HUES64 (cell line): Measurements from ENCODE around the gene GIGYF1.
A peak's percentile ranks its signal among the peaks of the same experiment; 100 is the strongest.
"Not testable (repeated sequence)": the region's sequence is repeated elsewhere in the genome, so short reads cannot be mapped to it uniquely, and the experiment has no call there.

ENCODE experiments used
- H3K27ac ChIP-seq: 2 replicates; pipeline ENCODE4 v1.7.0; 2013; ENCODE audit warnings: low read depth, low read length, inconsistent platforms
- H3K27me3 ChIP-seq: 2 replicates; pipeline ENCODE4 v1.6.1; 2013; ENCODE audit warnings: mild to moderate bottlenecking, low read length; ENCODE audit not compliant: insufficient read depth
- H3K36me3 ChIP-seq: 2 replicates; pipeline ENCODE4 v1.6.1; 2013; ENCODE audit warnings: mild to moderate bottlenecking, low read length; ENCODE audit not compliant: insufficient read depth
- H3K4me1 ChIP-seq: 2 replicates; pipeline ENCODE4 v1.6.1; 2013; ENCODE audit warnings: mild to moderate bottlenecking, low read length, moderate library complexity; ENCODE audit not compliant: insufficient read depth
- H3K4me3 ChIP-seq: 2 replicates; pipeline ENCODE4 v1.5.1; 2013; ENCODE audit warnings: mild to moderate bottlenecking, low read length, moderate library complexity
- H3K9ac ChIP-seq: 2 replicates; pipeline ENCODE4 v1.6.1; 2013; ENCODE audit warnings: mild to moderate bottlenecking, low read depth, low read length
- H3K9me3 ChIP-seq: 2 replicates; pipeline ENCODE4 v1.6.1; 2013; ENCODE audit warnings: low read depth, low read length; ENCODE audit not compliant: insufficient read depth
- WGBS: fragments of 150-250, 120-280 bp; methylation state at CpG from one replicate; pipeline ENCODE4 v1.1.7; 2013; ENCODE audit warnings: missing lambda C conversion rate; 5-methylcytosine and 5-hydroxymethylcytosine counted together

Gene GIGYF1

GRCh38 chr7:100668069-100668449 is 26.0 kb downstream of the GIGYF1 start:
- no peak overlapping the region for H3K4me3 ChIP-seq
- H3K4me1 ChIP-seq, result no peaks in the 10 kb centered on the region
- peaks cover 6% of the 10 kb centered on the region; the same call in 1 of the 2 replicates for H3K27me3 ChIP-seq
- no peak overlapping the region for H3K9ac ChIP-seq
- H3K9me3 ChIP-seq, result no peaks in the 10 kb centered on the region
- no peaks in the 10 kb centered on the region for H3K36me3 ChIP-seq
- WGBS, result 98% methylated on average over 2 of the region's 2 CpGs
- no peak overlapping the region for H3K27ac ChIP-seq

DNA sequence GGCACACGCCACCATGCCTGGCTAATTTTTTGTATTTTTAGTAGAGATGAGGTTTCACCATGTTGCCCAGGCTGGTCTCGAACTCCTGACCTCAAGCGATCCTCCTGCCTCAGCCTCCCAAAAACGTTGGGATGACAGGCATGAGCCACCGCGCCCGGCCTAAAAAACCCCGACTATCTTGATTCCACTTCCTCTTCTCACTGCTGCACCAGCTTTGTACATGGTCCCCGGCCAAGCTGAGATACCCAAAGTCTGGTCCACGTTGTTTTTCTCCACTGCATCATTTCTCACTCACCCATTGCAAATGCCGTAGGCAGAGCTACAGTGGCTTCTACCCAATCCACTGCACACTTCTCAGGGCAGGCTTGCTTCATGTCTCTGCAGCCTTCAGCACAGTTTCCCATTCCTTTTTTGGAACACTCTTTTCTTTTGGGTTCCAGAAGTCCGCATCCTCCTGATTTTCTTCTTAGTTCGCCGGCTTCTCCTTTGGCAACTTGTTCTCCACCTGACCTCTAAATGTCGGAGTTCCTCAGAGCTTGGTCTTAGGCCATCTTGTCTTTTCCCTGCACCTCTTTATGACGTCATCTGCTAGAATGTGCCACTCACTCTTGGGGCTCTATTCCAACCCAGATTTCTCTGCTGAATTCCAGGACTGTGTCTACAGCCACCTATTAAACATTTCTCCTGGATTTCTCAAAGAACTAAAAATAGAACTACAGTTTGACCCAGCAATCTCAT is 26.6 kb downstream of the GIGYF1 start:
- no peaks in the 10 kb centered on the region for H3K9me3 ChIP-seq
- no peak overlapping the region for H3K9ac ChIP-seq
- H3K4me3 ChIP-seq, result no peak overlapping the region
- peaks cover 6% of the 10 kb centered on the region; the same call in 1 of the 2 replicates for H3K27me3 ChIP-seq
- no peaks in the 10 kb centered on the region for H3K36me3 ChIP-seq
- H3K27ac ChIP-seq, result no peak overlapping the region
- WGBS, result 89% methylated on average over 16 of the region's 16 CpGs
- no peaks in the 10 kb centered on the region for H3K4me1 ChIP-seq

DNA sequence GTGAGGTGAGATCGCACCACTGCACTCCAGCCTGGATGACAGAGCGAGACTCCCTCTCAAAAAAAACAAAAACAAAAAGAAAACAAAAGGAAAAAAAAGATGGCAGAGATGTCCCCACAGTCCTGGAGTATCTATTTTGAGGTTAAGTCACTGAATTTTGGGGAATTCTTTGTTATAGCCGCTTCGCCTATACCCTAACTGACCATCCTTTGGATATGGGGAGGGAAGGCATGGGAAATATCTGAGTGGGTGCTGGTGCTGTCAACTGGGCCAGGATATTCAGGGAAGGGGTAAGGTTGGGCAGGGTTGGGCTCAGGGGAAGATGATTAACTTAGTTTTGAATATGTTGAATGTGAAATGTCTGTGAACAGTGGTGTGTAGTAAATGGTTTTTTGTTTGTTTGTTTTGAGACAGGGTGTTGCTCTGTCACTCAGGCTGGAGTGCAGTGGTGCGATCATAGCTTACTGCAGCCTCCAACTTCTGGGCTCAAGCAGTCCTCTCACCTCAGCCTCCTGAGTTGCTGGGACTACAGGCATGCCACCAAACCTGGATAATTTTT is 28.8 kb downstream of the GIGYF1 start:
- Histone ChIP-seq H3K4me3 (no peak overlapping the region), H3K27ac (no peak overlapping the region), H3K36me3 (no peaks in the 10 kb centered on the region), H3K9me3 (no peaks in the 10 kb centered on the region), H3K4me1 (no peaks in the 10 kb centered on the region), H3K27me3 (no peaks in the 10 kb centered on the region), H3K9ac (no peak overlapping the region)
- 96% methylated on average over 3 of the region's 5 CpGs for WGBS

DNA sequence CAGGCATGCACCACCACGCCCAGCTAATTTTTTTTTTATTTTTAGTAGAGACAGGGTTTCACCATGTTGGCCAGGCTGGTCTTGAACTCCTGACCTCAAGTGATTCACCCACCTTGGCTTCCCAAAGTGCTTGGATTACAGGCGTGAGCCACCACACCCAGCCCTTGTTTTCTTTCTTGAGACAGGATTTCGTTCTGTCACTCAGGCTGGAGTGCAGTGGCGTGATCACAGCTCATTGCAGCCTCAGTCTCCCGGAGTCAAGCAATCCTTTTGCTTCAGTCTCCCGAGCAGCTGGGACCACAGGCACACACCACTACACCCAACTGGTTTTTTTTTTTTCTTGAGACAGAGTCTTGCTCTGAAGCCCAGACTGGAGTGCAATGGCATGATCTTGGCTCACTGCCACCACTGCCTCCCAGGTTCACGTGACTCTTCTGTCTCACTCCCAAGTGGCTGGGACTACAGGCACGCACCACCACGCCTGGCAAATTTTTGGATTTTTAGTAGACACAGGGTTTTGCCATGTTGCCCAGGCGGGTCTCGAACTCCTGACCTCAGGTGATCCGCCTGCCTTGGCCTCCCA is 31.8 kb downstream of the GIGYF1 start:
- H3K36me3 ChIP-seq, H3K9me3 ChIP-seq, H3K9ac ChIP-seq, H3K27ac ChIP-seq, H3K27me3 ChIP-seq, H3K4me1 ChIP-seq, H3K4me3 ChIP-seq: not testable (repeated sequence)
- WGBS, result 91% methylated on average over 12 of the region's 12 CpGs

- Histone ChIP-seq H3K27me3 (peaks cover 34% of the 10 kb centered on the region), H3K9ac (no peak within 1 kb of the TSS), H3K4me1 (no peaks in the 10 kb centered on the region), H3K9me3 (no peaks in the 10 kb centered on the region), H3K4me3 (peak within 1 kb of the TSS; percentile 39), H3K27ac (no peak within 1 kb of the TSS), H3K36me3 (no peaks in the 10 kb centered on the region)
- 8% methylated on average over 63 of the region's 63 CpGs for WGBS
Observed at GRCh38 chr7:100655908-100656674, 38.0 kb downstream of the GIGYF1 start, which contains the start of gene ACTL6B. TSS of gene ACTL6B (minus strand) at chr7:100656448. CDS start at chr7:100656354, 94 bp downstream.

- 60% methylated on average over 22 of the region's 25 CpGs for WGBS
- H3K9ac ChIP-seq, result no peak overlapping the region
- no peaks in the 10 kb centered on the region for H3K36me3 ChIP-seq
- no peaks in the 10 kb centered on the region for H3K9me3 ChIP-seq
- H3K4me3 ChIP-seq, result peak overlapping the region; percentile 39; the same call in 1 of the 2 replicates
- peaks cover 34% of the 10 kb centered on the region for H3K27me3 ChIP-seq
- H3K4me1 ChIP-seq, result no peaks in the 10 kb centered on the region
- H3K27ac ChIP-seq, result no peak overlapping the region
Observed at GRCh38 chr7:100654908-100655831, 38.9 kb downstream of the GIGYF1 start.

- no peak overlapping the region for H3K4me3 ChIP-seq
- no peaks in the 10 kb centered on the region for H3K9me3 ChIP-seq
- WGBS, result 86% methylated on average over 15 of the region's 15 CpGs
- no peaks in the 10 kb centered on the region for H3K36me3 ChIP-seq
- no peak overlapping the region for H3K27ac ChIP-seq
- H3K4me1 ChIP-seq, result peaks cover 5% of the 10 kb centered on the region
- H3K27me3 ChIP-seq, result peaks cover 10% of the 10 kb centered on the region
- no peak overlapping the region for H3K9ac ChIP-seq
Observed at GRCh38 chr7:100649826-100650565, 44.1 kb downstream of the GIGYF1 start.

DNA sequence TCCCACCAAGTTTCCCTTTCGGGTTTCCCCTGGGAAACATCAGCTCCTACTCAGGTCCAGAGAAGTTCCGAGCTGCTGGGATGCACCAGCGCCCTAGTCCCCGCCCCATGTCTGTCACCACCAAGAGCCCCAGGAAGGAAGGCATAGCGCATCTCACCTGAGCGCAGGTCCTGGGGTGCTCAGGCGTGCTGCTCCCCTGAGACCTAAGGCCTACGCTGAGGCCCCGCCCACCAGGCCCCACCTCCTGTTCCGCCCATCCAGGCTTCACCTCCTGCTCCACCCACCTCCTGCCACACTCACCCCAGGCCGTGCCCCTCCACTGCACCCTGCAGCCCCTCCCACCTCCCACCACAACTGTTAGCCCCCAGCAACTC is 51.5 kb downstream of the GIGYF1 start:
- Histone ChIP-seq H3K4me3 (no peak overlapping the region), H3K9ac (no peak overlapping the region), H3K4me1 (peaks cover 2% of the 10 kb centered on the region), H3K27ac (no peak overlapping the region), H3K36me3 (no peaks in the 10 kb centered on the region), H3K9me3 (no peaks in the 10 kb centered on the region), H3K27me3 (no peaks in the 10 kb centered on the region)
- whole genome bisulfite sequencing, result 81% methylated on average over 11 of the region's 11 CpGs

- Histone ChIP-seq H3K9ac (no peak overlapping the region), H3K9me3 (no peaks in the 10 kb centered on the region), H3K27ac (no peak overlapping the region), H3K4me3 (no peak overlapping the region), H3K27me3 (no peaks in the 10 kb centered on the region), H3K4me1 (no peaks in the 10 kb centered on the region), H3K36me3 (no peaks in the 10 kb centered on the region)
- WGBS, result 91% methylated on average over 10 of the region's 10 CpGs
Observed at GRCh38 chr7:100641860-100642533, 52.1 kb downstream of the GIGYF1 start.

DNA sequence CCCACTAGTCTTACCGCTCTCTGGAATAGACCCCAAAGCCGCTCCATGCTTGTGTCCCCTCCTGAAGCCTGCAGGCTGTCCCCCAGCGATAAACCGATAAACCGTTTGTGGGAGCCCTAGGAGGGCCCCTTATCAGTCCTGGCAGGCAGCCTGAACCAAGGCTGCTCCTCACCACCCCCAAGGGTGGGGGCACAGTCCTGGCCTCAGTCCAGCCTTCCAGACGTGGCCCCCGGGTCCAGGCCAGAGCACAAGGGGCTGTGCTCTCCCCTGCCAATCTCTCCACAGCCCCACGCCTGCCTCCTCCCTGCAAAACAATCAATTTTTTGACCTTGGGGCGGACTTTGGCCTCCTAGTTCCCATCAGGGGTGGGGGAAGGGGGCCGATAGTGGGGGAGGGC is 52.6 kb downstream of the GIGYF1 start, which contains the start of gene TFR2:
Gene TFR2 (minus strand): TSS at position 90 of the 397 bp plus-strand sequence. CDS start 43 bp downstream, at position 47.
- Histone ChIP-seq H3K4me3 (no peak within 1 kb of the TSS), H3K27me3 (no peaks in the 10 kb centered on the region), H3K27ac (no peak within 1 kb of the TSS), H3K9me3 (no peaks in the 10 kb centered on the region), H3K4me1 (no peaks in the 10 kb centered on the region), H3K9ac (no peak within 1 kb of the TSS), H3K36me3 (no peaks in the 10 kb centered on the region)
- 84% methylated on average over 8 of the region's 10 CpGs for WGBS
